Femur (tissue), 1 donor: Measurements from ENCODE around the gene HEXIM2.

Experiments
- DNase-seq: peaks from one replicate; pipeline ENCODE4 v3.0.0-alpha.2; 2017

Gene HEXIM2

DNA sequence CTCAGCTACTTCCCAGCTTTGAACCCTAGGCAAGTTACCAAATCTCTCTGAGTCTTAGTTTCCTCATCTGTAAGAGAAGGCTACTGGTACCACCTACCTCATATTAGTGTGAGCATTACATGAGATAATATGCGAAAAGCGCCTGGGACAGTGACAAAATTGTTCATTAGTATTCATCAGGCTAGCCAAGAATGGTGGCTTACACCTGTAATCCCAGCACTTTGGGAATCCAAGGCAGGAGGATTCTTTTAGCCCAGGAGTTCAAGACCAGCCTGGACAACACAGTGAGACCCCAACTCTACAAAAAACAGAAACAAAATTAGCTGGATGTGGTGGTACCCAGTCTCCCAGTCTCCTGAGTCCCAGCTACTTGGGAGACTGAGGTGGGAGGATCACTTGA, 32.7 kb upstream of the HEXIM2 start:
- DNase-seq = no peak

DNA sequence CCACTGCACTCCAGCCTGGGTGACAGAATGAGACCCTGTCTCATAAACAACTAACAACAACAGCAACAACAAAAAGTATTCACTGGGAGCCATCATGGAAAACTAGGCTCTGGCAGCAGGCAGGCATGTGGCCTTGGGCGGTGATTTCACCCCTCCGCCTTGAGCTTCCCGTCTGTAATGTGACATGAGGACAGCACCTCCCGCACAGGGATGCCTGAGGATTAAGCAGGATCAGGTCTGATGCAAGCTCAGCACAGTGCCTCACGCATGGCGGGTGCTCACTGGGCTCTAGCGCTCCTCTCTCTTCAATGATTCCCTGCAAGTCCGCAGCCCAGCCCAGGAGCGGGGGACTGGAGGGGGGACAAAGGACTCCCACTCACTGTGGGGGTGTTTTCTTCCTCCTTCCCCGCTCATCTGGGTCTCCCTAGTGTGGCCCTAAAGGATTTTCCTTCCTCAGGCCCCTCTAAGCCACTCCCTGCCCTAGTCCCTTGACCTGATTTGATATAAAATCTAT, 32.2 kb upstream of the HEXIM2 start:
- DNase-seq = no peak

DNA sequence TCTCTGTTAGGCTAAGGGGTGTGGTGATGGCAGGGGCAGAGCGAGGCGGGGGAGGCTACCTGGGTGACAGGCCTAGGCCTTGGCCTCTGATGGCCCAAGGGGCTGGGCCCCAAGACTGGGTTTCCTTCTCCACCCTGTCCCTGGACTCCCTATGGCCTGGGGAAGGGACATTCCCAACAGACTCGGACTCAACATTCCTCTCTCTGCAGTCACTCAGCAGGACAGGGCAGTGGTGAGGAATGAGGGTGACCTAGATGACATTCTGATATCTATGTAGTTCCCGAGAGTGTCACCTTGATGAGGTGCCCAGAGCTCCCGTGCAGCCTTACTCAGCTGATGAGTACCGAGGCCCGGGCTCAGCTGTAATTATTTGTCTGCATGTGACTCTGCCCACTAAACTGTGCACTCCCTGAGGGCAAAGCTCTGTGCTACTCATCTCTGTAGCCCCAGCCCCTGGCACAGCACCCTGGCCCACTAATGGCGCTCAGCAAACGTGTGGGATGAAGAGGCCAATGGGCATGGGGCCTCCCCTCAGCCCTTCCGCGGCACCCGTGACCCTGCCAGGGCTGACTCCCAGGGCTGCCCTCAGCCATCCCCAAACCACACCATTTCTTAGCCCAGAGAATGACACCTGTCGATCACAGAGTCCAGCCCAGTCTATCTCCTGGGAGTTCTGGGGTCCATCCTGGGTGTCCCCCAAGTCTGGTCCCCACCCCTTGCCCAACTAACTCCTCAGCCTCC, 31.6 kb upstream of the HEXIM2 start:
- DNase-seq = no peak

DNA sequence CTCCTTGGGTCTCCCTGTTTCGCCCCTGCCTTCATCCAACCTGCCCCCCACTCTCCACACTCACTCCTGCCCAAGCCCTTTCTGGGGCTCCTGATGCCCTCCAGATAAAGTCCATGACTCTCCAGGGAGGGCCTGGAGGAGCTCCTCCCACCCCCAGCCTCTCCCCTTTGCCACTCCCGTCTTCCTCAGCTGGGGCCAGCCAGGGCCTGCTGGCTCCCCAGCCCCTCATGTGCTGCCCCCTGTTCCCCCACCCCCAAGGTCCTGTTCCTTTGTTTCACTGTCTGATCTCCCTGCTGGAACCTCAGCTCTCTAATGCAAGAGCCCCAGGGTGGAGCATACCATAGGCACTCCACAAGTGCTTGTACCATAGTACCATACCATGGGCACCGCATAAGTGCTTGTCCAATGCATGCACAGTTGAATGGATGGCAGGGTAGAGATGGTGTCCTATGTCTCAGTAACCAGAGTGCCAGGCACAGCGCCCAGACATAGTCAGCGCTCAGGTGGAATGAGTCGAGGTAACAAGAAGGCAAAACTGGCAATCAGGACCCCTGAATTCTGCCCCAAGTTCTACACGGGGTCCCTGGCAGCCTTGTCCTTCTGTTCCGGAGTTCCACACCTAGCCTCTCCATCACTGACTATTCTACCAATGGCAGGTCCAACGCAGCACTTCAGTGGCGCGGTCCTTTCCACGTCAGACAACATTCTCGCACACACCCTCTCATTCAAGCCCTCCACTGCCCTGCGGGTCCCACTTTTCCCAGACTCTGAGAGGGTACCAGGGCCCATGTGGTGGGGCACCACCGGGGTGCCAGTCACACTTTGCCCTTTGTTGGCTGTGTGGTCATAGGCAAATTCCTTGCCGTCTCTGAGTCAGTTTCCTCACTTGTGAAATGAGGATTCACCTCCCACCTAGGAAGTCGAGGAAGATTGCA, 30.7 kb upstream of the HEXIM2 start:
- no peak for DNase-seq

DNA sequence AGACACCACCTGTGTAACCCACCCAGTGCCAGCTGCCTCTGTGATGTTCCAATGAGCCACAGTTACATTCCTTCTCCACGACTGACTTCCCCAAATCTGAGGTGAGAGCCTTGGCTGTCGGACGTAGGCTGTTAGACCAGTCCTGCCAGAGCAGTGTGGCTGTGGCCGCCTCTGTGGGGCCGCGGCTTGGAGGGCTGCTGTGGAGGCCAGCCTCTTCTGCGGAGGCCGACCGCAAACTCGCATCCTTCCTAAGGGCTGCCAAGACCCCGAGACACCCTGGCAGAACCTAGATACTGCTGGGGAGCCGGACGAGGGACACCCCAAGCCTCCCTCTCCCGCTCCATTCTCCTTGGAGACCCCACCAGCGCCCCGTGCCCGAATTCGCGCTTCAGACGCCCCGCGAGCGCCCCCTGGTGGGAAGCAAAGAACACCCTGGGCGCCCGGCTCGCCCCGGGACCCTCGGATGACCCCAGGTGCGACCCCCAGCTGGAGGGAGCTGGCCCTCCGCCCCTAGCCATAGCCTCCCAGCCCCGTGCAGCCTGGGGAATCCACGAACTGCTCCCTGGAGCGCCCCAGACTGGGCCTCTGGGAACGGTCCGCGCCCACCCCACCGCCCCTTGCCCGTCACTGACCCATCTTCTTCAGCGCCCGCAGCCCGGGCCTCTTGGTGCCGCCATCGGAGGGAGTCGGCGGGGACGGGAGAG, 29.9 kb upstream of the HEXIM2 start:
- DNase-seq = peak; percentile 74

DNA sequence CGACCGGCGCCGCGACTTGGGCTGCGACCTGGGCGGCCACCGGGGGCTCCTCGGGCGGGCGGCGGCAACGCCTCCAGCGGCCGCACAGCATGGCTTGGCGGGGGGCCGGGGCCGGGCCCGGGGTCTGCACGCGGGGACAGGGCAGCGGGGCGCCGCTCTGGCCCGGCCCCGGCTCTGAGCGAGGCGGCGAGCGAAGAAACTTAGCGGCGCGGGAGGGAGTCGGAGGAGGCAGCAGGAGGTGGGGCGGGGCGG, 29.4 kb upstream of the HEXIM2 start, which contains the start of gene PLCD3:
Gene PLCD3, minus strand, starts transcription at position 196 of the 252 bp plus-strand sequence. Its CDS starts 105 bp downstream, at position 91.
- DNase-seq = no peak

DNA sequence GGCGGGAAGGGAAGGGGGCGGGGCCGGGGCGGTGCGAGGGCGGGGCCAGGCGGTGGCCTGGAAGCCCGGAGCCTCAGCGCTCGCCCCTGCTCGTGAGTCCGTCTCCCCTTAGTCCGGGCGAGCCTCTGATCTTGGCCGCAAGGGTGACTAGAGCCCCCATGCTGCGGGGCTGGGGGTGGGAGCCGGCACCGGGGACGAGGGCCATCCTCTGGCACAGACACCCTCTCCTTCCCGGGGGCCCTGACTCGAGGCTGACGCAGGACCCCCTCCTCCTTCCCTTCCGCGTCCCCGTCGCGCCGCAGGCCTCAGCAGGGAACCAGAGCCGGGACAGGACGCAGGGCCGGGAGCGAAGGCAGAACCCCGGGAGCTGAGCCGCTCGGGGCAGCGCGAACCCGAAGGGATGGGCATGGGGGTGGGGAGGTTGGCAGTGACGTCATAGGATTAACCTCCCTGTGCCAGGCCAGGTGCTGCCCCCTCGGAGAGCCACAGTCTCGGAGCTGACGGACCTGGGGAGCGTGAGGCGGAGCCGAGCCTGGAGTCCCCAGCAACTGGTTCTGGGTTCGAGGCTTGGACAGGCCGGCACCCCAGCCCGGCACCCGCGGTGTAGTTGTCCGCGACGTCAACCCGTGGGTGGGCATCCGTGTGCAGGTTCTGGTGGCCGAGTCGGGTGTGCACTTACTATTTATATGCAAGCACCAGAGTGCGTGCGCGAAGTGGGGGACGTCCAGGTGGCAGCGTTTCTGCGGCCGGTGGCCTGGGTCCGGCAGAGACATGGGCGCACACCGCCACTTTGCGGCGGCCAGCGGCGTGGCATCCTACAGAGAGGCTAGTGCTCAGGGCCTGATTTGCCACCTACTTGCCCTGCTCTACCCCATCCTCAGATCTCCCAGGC, 28.9 kb upstream of the HEXIM2 start:
- peak; percentile 93 for DNase-seq

DNA sequence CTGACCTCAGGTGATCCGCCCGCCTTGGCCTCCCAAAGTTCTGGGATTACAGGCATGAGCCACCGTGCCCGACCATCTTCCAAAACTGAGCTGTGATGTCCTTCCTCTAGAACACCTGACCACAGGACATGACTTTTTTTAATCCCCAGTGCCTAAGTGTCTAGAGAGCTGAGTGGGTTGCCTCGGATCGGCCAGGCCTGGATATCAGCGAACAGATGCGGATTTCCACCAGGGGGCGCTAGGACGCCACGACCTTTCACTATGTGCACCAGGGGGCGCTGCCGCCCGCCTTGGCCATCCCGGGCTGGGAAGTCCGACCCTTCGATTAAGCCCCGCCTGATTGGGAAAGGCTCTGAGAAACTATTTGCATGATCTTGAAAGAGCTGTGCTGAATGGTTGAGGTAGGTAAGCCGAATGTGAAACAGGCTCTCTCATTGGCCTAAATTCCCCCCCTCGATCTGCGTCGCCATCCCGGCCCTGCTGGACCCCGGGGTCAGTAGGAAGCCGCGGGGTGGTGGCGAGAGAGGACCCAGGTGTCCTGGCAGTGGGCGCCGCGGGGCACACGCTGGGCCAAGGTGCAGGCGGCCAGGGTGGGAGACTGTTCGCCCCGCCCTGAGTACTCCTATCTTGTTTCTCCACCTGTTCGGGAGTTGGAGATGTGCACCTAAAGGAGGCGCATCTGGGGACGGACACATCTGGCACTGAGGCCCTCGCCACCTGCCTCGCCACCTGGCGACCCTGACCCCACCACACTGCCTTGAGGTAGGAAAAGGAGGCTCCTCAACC, 26.3 kb upstream of the HEXIM2 start, which contains the start of gene ACBD4:
Gene ACBD4, plus strand, starts transcription at position 496 of the 786 bp plus-strand sequence. CDS start 458 bp downstream, outside the sequence.
- DNase-seq = peak; percentile 98

DNA sequence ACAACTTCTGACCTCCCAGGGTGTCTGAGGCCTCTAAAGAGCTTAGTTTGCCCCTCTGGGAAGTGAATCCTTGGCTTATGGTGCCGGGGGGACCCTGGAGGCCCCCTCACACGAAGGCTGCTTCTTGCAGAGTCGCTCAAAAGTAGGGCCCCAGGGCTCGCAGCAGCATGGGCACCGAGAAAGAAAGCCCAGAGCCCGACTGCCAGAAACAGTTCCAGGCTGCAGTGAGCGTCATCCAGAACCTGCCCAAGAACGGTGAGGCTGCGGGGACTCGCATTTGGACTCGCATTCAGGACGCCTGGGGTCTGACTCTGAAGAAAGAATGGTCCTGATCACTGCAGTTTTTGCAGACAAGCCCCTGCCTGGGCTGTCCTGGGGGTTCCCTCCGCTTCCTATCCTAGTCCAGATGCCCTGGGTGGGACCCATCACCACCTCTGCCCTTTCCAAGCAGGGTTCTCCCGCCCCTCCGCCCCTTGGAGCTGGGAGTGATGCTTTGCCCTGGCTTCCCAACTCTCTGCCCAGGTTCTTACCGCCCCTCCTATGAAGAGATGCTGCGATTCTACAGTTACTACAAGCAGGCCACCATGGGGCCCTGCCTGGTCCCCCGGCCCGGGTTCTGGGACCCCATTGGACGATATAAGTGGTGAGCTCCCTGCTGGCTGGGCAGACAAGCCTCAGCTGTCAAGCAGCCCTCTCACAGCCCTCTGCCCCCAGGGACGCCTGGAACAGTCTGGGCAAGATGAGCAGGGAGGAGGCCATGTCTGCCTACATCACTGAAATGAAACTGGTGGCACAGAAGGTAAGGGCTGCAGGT, 25.5 kb upstream of the HEXIM2 start:
- peak; percentile 29 for DNase-seq

DNA sequence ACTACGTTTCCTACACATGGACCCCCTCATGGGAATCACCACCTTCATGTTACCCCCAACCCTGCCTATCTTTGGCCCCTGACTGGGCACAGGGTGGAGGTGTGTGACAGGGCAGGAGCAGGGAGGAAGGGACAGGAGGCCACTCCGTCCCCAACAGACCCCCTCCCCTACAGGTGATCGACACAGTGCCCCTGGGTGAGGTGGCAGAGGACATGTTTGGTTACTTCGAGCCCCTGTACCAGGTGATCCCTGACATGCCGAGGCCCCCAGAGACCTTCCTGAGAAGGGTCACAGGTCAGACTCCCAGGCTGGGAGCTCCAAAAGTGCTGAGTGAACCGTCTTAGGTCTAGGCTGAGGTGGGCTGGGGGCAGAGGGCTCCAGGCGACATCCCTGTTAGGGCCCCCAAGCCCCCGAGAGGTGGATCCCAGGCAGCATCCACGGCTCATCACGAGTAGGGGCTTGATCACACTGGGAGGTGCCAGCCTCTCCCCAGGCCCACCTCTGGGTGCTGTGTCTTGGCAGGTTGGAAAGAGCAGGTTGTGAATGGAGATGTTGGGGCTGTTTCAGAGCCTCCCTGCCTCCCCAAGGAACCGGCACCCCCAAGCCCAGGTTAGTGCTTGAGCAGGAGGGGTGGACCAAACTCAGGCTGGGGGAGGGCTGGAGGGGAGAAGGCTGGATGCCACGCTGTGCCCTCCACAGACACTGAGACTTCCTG, 24.7 kb upstream of the HEXIM2 start:
- peak; percentile 24 for DNase-seq

DNA sequence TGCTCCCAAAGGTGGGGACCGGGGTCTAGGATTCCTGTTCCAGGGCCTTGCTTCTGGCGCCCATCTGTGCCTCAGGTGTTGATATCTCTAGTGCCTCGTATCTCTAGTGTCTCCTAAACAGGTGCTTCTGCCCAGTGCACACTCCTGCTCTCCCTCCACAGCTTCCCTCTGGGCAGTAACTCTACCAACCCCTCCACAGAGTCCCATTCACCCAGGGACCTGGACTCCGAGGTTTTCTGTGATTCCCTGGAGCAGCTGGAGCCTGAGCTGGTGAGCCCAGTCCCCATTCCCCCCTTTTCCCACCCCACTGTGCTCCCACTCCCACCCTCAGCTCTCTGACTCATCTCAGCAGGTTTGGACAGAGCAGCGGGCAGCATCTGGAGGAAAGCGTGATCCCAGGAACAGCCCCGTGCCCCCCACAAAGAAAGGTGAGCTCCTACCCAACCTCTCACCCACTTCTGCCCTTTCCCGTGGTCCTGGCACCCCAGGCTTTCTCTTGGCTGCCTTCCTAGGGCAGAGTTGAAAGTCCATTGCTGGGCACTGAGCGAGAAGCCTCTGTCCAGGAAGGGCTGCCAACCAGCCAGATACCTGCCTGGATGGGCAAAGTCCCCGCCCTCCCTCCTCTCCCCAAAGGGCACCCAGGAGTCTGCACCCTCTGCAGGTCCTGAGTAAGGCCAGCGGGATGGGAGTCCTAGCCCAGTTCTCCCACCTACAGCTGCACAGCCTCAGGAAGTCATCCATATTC, 23.9 kb upstream of the HEXIM2 start:
- peak; percentile 17 for DNase-seq

DNA sequence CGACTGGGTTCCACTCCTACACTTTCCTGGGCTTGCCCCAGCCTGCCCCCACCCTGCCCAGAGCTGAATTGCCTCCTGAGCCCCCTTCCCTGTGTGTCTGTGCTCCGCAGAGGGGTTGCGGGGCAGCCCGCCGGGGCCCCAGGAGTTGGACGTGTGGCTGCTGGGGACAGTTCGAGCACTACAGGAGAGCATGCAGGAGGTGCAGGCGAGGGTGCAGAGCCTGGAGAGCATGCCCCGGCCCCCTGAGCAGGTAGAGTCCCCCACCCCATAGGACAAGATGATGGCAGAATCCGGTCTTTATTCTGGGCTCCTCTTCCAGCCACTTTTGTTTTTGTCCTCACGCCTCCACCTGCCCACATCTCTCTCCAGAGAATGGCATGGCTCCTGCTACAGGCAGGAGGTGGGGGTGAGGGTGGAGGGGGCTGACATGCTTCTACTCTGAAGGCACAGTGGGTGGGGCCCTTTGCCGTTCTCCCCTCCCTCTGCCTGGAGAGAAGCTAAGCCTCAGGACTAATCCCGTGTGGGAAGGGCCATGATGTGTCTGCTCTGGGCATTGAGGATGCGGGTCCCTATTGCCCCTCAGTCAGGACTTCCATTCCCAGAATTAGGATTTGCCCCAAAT, 22.7 kb upstream of the HEXIM2 start:
- peak; percentile 15 for DNase-seq

DNA sequence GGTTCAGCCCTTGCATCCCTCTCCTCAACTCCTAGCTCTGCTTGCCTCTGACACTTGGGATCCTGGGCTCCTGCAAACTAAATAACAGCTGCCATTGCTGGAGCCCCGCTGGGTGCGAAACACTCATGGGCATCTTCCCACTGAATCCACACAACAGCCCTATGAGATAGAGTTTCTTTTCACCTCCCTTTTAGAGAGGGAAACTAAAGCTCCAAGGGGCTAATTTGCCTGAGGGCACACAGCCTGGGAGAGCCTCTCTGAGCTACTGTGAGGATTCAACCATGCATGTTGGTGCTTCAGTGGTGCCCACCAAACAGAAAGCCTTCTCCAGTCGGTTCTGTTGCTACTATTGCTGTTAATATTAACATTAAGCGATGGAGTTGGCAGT, 22.1 kb upstream of the HEXIM2 start:
- no peak for DNase-seq

DNA sequence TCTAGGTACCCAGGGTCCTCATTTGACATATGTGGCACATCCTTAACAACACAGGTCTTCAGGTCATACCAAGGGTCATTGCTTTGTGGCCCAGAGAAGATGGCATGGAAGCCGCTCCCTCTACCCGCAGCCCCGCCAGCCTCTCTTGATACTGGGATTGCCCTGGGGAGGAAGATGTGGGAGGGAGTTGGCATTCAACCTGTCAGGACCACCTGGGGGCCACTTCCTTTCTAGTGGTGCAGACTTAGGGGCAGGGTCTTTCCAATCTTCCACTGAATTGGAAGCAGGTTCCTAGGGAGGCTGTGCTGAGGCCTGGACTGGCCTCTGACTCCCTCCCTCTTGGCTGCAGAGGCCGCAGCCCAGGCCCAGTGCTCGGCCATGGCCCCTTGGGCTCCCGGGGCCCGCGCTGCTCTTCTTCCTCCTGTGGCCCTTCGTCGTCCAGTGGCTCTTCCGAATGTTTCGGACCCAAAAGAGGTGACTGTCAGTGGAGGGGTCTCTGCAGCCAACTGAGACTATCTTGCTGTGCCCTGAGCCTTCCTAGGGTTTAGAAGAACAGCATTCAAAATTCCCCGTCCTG, 18.5 kb upstream of the HEXIM2 start:
- DNase-seq = peak; percentile 30

DNA sequence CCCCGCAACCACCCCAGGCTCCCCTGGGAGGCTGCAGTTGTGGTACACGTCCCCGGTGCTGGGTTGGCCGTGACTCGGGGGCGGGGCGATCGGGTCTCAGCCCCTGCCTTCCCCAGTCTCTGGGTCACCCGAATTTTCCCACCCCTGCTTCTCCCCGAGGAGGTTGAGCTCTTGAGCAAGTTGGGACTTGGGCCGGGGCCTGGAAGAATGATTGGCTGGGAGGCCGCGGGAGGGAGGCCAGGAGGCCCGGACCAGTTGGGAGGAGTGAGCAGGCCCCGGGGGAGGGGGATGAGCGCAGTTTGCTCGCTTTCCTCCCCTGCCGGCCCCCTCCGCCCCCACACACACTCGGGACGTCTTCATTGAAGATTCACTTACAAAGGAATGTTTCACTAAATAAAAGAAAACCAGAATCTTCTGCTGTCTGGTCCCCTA, 17.9 kb upstream of the HEXIM2 start:
- DNase-seq = peak; percentile 92

DNA sequence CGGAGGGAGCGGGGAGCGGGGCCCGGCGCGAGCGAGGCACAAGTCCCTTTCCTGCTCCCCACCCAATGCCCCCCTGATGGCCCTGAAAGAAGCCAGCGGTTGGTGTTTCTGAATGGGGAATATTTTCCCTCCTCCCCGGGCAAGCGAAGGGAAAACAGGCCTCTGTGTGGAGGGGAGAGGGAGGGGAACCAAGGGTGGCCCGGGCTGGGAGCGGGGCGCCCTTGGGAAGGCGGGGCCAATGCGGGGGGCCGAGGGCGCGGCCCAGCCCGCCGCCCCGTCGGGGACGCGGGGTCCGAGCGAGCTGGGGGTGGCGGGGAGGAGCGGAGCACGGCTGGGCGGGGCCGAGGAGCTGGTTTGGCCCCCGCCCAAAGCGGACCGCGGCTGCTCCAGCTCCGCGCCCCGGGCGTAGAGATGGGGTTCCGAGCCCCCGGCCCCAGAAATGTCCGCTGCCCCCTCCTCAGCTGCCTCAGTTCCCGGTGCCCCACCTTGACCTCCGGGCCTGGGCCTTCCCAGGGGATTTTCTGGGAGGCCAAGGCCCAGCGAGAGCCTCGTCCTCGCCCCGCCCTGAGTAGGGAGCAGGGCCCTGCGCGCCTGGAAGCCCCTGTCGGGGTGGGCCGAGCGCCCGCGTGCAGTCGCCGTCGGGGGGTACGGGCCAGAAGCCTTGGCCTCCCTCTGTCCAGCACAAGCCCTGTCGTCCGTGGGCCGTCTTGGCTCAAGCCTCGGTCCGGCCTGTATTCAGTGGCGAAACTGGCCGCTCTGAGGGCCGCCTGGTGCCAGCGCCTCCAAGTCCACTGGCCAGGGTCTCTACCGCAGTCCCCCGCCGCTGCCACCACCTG, 17.3 kb upstream of the HEXIM2 start:
- peak; percentile 42 for DNase-seq

DNA sequence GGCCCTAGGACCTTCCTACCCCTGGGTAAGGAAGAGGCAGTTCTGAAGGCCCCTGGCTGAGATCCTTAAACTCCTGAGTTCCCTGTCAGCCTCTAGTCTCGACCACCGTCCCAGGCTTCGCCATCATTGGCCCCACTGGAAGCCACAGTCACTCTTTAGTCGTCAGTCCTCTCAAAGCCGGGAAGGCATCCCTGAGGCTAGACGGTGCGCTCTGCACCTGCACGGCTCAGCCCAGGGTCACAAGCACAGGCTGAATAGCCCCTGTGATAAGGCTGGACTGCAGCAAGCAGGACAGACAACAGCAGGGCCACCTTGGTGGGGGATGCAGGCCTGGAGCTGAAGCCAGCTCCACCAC, 16.7 kb upstream of the HEXIM2 start:
- peak; percentile 31 for DNase-seq
